OCI-LY3 (cell line): Measurements from ENCODE around the gene NFATC4.

Experiments
- EZH2phosphoT487 ChIP-seq: fragments of 200-600 bp; shearing (Covaris generic); IDR thresholded peaks from 2 replicates; pipeline ENCODE4 v1.6.1; 2018; ENCODE audit warnings: antibody characterized with exemption, mixed run types, low read depth
- TF ChIP-seq, protein P1 (sequence below): fragments of 200-600, 300-600 bp; sonication (generic); IDR thresholded peaks from 2 replicates; pipeline ENCODE4 v1.5.1; 2014; ENCODE audit warnings: antibody characterized with exemption, low read length, low read depth

DNA sequence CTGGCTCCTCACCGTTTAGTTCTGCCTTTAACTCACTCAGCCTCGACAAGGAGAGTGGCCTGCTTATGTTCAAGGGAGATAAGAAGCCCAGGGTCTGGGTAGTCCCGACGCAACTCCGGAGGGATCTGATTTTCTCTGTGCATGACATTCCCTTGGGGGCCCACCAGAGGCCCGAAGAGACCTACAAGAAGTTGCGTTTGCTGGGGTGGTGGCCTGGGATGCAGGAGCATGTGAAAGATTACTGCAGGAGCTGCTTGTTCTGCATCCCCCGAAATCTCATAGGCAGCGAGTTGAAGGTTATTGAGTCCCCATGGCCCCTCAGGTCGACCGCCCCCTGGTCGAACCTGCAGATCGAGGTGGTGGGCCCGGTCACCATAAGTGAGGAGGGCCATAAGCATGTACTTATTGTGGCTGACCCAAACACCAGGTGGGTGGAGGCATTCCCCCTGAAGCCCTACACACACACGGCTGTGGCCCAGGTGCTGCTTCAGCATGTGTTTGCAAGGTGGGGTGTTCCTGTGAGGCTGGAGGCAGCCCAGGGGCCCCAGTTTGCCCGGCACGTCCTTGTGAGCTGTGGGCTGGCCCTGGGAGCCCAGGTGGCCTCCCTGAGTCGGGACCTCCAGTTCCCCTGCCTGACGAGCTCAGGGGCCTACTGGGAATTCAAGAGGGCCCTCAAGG, 48.4 kb downstream of the NFATC4 start:
- TF ChIP-seq, protein P1, sequence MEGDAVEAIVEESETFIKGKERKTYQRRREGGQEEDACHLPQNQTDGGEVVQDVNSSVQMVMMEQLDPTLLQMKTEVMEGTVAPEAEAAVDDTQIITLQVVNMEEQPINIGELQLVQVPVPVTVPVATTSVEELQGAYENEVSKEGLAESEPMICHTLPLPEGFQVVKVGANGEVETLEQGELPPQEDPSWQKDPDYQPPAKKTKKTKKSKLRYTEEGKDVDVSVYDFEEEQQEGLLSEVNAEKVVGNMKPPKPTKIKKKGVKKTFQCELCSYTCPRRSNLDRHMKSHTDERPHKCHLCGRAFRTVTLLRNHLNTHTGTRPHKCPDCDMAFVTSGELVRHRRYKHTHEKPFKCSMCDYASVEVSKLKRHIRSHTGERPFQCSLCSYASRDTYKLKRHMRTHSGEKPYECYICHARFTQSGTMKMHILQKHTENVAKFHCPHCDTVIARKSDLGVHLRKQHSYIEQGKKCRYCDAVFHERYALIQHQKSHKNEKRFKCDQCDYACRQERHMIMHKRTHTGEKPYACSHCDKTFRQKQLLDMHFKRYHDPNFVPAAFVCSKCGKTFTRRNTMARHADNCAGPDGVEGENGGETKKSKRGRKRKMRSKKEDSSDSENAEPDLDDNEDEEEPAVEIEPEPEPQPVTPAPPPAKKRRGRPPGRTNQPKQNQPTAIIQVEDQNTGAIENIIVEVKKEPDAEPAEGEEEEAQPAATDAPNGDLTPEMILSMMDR = no peak
- no peak for TF ChIP-seq EZH2phosphoT487
